T-helper 1 cell treated with Interleukin-12 subunit alpha and Interleukin-12 subunit beta and Interleukin-4 antibody, amounts not matched to agents 30 μg/mL and 1 μg/mL, for 36 hours (primary cell): ENCODE measurements around the gene LRFN2.

Source experiments
- H3K27ac Mint-ChIP-seq: one replicate; pipeline ENCODE4 v1.8.0; 2021; ENCODE audit warnings: mild to moderate bottlenecking, mixed read lengths
- H3K27me3 Mint-ChIP-seq: one replicate; pipeline ENCODE4 v1.8.0; 2021; ENCODE audit warnings: low read depth, mixed read lengths
- H3K36me3 Mint-ChIP-seq: one replicate; pipeline ENCODE4 v1.8.0; 2021; ENCODE audit warnings: low read depth, mixed read lengths
- H3K4me1 Mint-ChIP-seq: one replicate; pipeline ENCODE4 v1.8.0; 2021; ENCODE audit warnings: low read depth, mixed read lengths
- H3K4me3 Mint-ChIP-seq: one replicate; pipeline ENCODE4 v1.8.0; 2021; ENCODE audit warnings: mild to moderate bottlenecking, moderate library complexity, mixed read lengths
- H3K9me3 Mint-ChIP-seq: one replicate; pipeline ENCODE4 v1.8.0; 2021; ENCODE audit warnings: mixed read lengths

LRFN2 gene

DNA sequence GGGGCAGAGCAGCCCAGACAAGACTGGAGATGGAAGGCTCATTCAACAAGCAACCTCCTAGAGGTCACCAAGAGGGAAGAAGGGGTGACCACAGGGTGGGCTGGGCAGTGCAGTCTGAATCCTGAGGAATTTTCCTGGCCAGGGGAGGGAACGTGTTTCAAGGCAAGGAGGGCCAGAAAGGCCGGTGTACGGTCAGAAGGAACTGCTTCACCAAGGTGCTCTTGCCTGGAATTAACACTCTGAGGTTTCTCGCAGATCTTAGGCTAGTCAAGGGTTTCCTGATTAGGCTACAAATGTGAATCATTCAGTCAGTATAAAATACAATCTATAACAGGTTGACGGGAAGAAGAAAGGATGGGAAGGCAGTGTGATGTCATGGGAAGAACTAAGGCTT lies 199.3 kb downstream of the LRFN2 start:
- Mint-ChIP-seq H3K4me3 (peak overlapping the region; percentile 51), H3K36me3 (peaks cover 25% of the 10 kb centered on the region), H3K4me1 (peaks cover 65% of the 10 kb centered on the region), H3K27ac (peak overlapping the region; percentile 87), H3K9me3 (no peaks in the 10 kb centered on the region), H3K27me3 (no peaks in the 10 kb centered on the region)

- H3K4me3 Mint-ChIP-seq: peak overlapping the region; percentile 51
- H3K36me3 Mint-ChIP-seq: peaks cover 26% of the 10 kb centered on the region
- H3K27ac Mint-ChIP-seq: peak overlapping the region; percentile 87
- no peaks in the 10 kb centered on the region for H3K27me3 Mint-ChIP-seq
- H3K4me1 Mint-ChIP-seq: peaks cover 64% of the 10 kb centered on the region
- peaks cover 4% of the 10 kb centered on the region for H3K9me3 Mint-ChIP-seq
These were observed 199.9 kb downstream of the LRFN2 start for GRCh38 chr6:40387127-40387870.

DNA sequence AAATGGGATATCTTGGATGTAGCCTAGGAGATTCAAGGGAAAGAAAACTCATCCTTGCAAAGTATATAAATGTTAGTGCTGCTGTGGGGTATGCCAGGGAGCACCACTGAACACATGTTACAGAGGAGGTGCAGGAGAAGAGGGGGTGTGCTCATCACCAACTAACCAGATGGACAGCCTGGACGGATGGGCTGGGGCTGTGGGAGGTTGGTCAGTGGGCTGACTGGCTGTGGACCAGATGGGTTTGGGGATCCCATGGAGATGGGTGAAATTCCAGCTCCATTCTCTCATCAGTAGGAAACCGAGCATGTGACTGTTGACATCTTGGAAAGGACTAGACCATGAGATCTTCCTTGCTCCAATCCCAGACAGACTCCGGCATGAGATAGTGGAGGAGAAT lies 201.0 kb downstream of the LRFN2 start:
- H3K36me3 Mint-ChIP-seq: peaks cover 29% of the 10 kb centered on the region

DNA sequence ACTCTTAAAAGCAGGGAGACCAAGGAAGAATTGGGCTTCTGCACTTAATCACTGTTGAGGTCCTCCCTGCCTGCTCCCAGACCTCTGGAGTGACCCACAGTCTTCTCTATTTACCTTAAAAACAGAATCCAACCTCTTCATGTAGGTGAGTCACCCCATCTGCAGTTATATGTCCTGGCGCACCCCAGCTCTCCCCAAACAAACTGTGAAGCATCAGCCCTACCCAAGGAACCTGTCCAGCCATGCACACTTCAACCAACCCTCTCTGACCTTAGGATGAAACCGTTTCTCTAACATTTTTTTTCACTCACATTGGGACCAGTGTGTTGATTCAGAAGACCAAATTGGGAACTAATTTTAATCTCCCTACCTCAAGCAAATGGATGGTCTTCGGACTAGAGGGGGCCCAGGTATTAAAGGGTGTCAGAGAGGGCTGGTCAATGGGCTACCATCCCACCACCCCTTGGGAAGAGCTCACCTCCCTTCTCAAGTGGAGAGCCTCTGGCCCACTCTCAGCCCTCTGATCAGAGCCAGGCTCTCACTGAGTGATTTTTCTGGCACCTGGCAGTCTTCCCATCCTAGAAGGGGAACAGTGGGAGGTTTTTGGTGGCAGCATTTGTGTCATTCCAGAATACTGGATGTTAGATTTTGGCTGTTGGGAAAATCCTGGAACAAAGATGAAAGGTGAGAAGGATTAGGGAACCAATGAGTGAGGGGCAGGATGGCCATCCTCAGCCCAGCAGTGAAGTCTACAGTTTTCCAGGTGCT lies 203.6 kb downstream of the LRFN2 start:
- Mint-ChIP-seq H3K27ac (no peak overlapping the region), H3K4me1 (peaks cover 48% of the 10 kb centered on the region), H3K4me3 (no peak overlapping the region), H3K36me3 (peaks cover 34% of the 10 kb centered on the region), H3K9me3 (peaks cover 14% of the 10 kb centered on the region), H3K27me3 (no peaks in the 10 kb centered on the region)

More for the DNA sequence above, 201.0 kb downstream of the LRFN2 start:
- peaks cover 5% of the 10 kb centered on the region for H3K9me3 Mint-ChIP-seq
- H3K27ac Mint-ChIP-seq: peak overlapping the region; percentile 77
- peaks cover 65% of the 10 kb centered on the region for H3K4me1 Mint-ChIP-seq
- H3K27me3 Mint-ChIP-seq: no peaks in the 10 kb centered on the region
- peak overlapping the region; percentile 38 for H3K4me3 Mint-ChIP-seq

- H3K27ac Mint-ChIP-seq: no peak overlapping the region
- no peak overlapping the region for H3K4me3 Mint-ChIP-seq
- H3K27me3 Mint-ChIP-seq: no peaks in the 10 kb centered on the region
- H3K4me1 Mint-ChIP-seq: peaks cover 28% of the 10 kb centered on the region
- H3K9me3 Mint-ChIP-seq: peaks cover 29% of the 10 kb centered on the region
- peaks cover 41% of the 10 kb centered on the region for H3K36me3 Mint-ChIP-seq
These were observed 206.9 kb downstream of the LRFN2 start for GRCh38 chr6:40380271-40380670.

DNA sequence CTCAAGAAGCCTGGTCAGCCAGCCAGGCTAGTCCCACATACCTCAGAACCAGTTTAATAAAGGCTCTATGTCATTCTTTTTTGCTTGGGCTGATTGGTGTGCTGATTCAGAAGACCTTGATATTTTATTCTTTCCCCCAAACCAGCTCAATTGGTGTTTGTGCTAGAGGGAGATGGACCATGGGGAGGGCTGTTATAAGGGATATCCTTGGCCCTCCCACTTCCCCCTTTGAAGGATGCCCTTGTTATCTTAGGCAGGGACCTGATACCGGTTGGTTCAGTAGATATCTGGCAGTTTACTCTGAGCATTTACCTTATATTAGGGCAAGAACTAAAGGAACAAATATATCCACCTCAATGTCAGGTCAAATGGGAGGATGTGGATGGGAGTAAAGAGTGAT lies 207.4 kb downstream of the LRFN2 start:
- Mint-ChIP-seq H3K4me1 (peaks cover 26% of the 10 kb centered on the region), H3K9me3 (peaks cover 33% of the 10 kb centered on the region), H3K4me3 (no peak overlapping the region), H3K36me3 (peaks cover 40% of the 10 kb centered on the region), H3K27ac (no peak overlapping the region), H3K27me3 (no peaks in the 10 kb centered on the region)

DNA sequence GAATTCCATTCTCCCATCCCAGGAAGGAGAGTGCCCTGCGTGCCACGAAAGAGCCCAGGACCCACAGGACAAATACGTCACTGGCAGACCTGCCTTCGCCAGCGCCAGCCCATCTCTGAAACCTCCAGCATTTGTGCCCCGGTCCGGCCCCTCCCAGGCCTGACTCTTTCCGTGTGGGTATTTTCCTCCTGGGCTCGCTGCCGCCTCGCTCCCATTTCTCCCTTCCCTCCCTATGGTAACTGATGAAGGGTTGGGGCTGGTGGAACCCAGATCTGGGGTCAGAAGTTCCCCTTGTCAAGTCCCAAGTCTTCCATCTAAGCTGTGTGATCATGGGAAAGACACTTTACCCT lies 208.5 kb downstream of the LRFN2 start:
- Mint-ChIP-seq H3K27ac (no peak overlapping the region), H3K9me3 (peaks cover 37% of the 10 kb centered on the region), H3K4me1 (peaks cover 25% of the 10 kb centered on the region), H3K27me3 (no peaks in the 10 kb centered on the region), H3K4me3 (no peak overlapping the region), H3K36me3 (peaks cover 42% of the 10 kb centered on the region)

- no peaks in the 10 kb centered on the region for H3K27me3 Mint-ChIP-seq
- H3K9me3 Mint-ChIP-seq: peaks cover 37% of the 10 kb centered on the region
- no peak overlapping the region for H3K27ac Mint-ChIP-seq
- H3K36me3 Mint-ChIP-seq: peaks cover 42% of the 10 kb centered on the region
- H3K4me1 Mint-ChIP-seq: peaks cover 24% of the 10 kb centered on the region
- no peak overlapping the region for H3K4me3 Mint-ChIP-seq
These were observed 209.0 kb downstream of the LRFN2 start for GRCh38 chr6:40378071-40378724.

- Mint-ChIP-seq H3K36me3 (peaks cover 43% of the 10 kb centered on the region), H3K4me3 (no peak overlapping the region), H3K9me3 (peaks cover 38% of the 10 kb centered on the region), H3K27me3 (no peaks in the 10 kb centered on the region), H3K4me1 (peaks cover 31% of the 10 kb centered on the region), H3K27ac (no peak overlapping the region)
These were observed 209.9 kb downstream of the LRFN2 start for GRCh38 chr6:40377173-40377806.

GRCh38 chr6:40376113-40376650 lies 211.0 kb downstream of the LRFN2 start:
- peaks cover 46% of the 10 kb centered on the region for H3K36me3 Mint-ChIP-seq
- peaks cover 35% of the 10 kb centered on the region for H3K4me1 Mint-ChIP-seq
- H3K4me3 Mint-ChIP-seq: no peak overlapping the region
- H3K9me3 Mint-ChIP-seq: peaks cover 47% of the 10 kb centered on the region
- H3K27me3 Mint-ChIP-seq: no peaks in the 10 kb centered on the region
- H3K27ac Mint-ChIP-seq: no peak overlapping the region

DNA sequence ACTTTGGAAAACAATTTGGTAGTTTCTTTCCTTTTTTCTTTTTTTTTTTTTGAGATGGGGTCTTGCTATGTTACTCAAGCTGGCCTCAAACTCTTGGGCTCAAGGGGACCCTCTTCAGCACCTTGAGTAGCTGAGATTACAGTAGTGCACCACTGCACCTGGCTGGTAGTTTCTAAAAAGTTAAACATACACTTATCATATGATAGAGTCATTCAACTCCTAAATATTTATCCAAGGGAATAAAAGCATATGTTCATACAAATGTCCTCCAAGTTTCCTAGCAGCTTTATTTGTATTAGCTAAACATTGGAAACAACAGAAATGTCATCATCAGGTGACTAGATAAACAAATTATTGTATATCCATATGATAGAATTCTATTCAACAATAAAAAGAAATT lies 213.9 kb downstream of the LRFN2 start:
- Mint-ChIP-seq H3K4me3 (no peak overlapping the region), H3K27ac (no peak overlapping the region), H3K36me3 (peaks cover 53% of the 10 kb centered on the region), H3K27me3 (no peaks in the 10 kb centered on the region), H3K9me3 (peaks cover 65% of the 10 kb centered on the region), H3K4me1 (peaks cover 53% of the 10 kb centered on the region)

GRCh38 chr6:40371621-40372020 lies 215.5 kb downstream of the LRFN2 start:
- Mint-ChIP-seq H3K4me3 (peak overlapping the region; percentile 66), H3K27ac (peak overlapping the region; percentile 92)

GRCh38 chr6:40371095-40371494 lies 216.1 kb downstream of the LRFN2 start:
- no peak overlapping the region for H3K27ac Mint-ChIP-seq
- peaks cover 57% of the 10 kb centered on the region for H3K36me3 Mint-ChIP-seq
- peaks cover 49% of the 10 kb centered on the region for H3K4me1 Mint-ChIP-seq
- no peaks in the 10 kb centered on the region for H3K27me3 Mint-ChIP-seq
- peaks cover 73% of the 10 kb centered on the region for H3K9me3 Mint-ChIP-seq
- no peak overlapping the region for H3K4me3 Mint-ChIP-seq

More at GRCh38 chr6:40371621-40372020, 215.5 kb downstream of the LRFN2 start:
- H3K27me3 Mint-ChIP-seq: no peaks in the 10 kb centered on the region
- H3K4me1 Mint-ChIP-seq: peaks cover 51% of the 10 kb centered on the region
- H3K9me3 Mint-ChIP-seq: peaks cover 74% of the 10 kb centered on the region
- H3K36me3 Mint-ChIP-seq: peaks cover 59% of the 10 kb centered on the region

- H3K4me3 Mint-ChIP-seq: peak overlapping the region; percentile 71
- H3K4me1 Mint-ChIP-seq: peaks cover 45% of the 10 kb centered on the region
- peaks cover 76% of the 10 kb centered on the region for H3K9me3 Mint-ChIP-seq
- H3K27ac Mint-ChIP-seq: peak overlapping the region; percentile 85
- peaks cover 50% of the 10 kb centered on the region for H3K36me3 Mint-ChIP-seq
- H3K27me3 Mint-ChIP-seq: peaks cover 2% of the 10 kb centered on the region
These were observed 217.3 kb downstream of the LRFN2 start for GRCh38 chr6:40369891-40370290.
